KMS-11 (cell line): ENCODE results near the gene DENND1C.

Source experiments
- H2AFZ ChIP-seq: fragments of 200-600 bp; sonication (generic); 2 replicates; pipeline ENCODE4 v1.6.1; 2016; ENCODE audit warnings: antibody characterized with exemption, mixed run types, low read depth
- H3K27ac ChIP-seq: fragments of 200-600 bp; sonication (generic); 2 replicates; pipeline ENCODE4 v1.6.1; 2016; ENCODE audit warnings: mild to moderate bottlenecking, mixed run types
- H3K27me3 ChIP-seq: fragments of 200-600 bp; sonication (generic); 2 replicates; pipeline ENCODE4 v1.6.1; 2017; ENCODE audit warnings: mild to moderate bottlenecking, low read depth, mixed run types, moderate library complexity; ENCODE audit not compliant: insufficient read depth
- H3K36me3 ChIP-seq: fragments of 200-600 bp; sonication (generic); 2 replicates; pipeline ENCODE4 v1.6.1; 2017; ENCODE audit warnings: mild to moderate bottlenecking, mixed run types; ENCODE audit not compliant: insufficient read depth
- H3K4me1 ChIP-seq: fragments of 200-600 bp; sonication (generic); 2 replicates; pipeline ENCODE4 v1.6.1; 2016; ENCODE audit warnings: mild to moderate bottlenecking, low read depth, mixed run types; ENCODE audit not compliant: poor library complexity, severe bottlenecking
- H3K4me2 ChIP-seq: fragments of 200-600 bp; sonication (generic); 2 replicates; pipeline ENCODE4 v1.7.0; 2016; ENCODE audit warnings: mild to moderate bottlenecking, mixed run types
- H3K4me3 ChIP-seq: fragments of 200-600 bp; sonication (generic); IDR thresholded peaks from 2 replicates; pipeline ENCODE4 v1.6.1; 2017; ENCODE audit warnings: low read depth, low read length, mixed read lengths; ENCODE audit not compliant: insufficient read depth
- H3K79me2 ChIP-seq: fragments of 200-600 bp; sonication (generic); 2 replicates; pipeline ENCODE4 v1.6.1; 2016; ENCODE audit warnings: low read depth, mixed run types; ENCODE audit not compliant: insufficient read depth
- H3K9ac ChIP-seq: fragments of 200-600 bp; sonication (generic); 2 replicates; pipeline ENCODE4 v1.6.1; 2016; ENCODE audit warnings: mild to moderate bottlenecking, mixed run types
- H4K20me1 ChIP-seq: fragments of 200-600 bp; sonication (generic); 2 replicates; pipeline ENCODE4 v1.6.1; 2016; ENCODE audit warnings: mild to moderate bottlenecking, mixed run types; ENCODE audit not compliant: insufficient read depth
- TF ChIP-seq, protein P1 (sequence below): fragments of 200-600 bp; sonication (generic); conservative IDR thresholded peaks from 2 replicates; pipeline ENCODE4 v1.6.1; 2017; ENCODE audit warnings: low read depth, mild to moderate bottlenecking, antibody characterized with exemption, low read length, moderate library complexity, mixed read lengths

The DENND1C gene

DNA sequence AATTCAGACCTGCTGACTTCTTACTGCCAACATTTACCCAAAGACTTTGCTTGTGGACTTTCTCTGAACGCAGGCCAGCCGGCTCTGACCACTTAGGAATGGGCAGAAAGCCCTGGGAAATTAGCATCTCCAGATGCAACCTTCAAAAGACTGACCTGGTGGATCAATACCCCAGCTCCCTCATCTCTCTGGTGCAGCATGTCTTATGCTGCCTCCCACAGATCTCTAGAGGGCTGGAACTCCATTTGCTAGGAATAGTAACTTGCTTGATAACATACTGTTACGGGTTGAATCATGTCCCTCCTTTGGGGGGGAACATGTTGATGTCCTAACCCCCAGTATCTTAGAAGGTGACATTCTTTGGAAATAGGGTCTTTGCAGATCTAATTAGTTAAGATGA lies 35.1 kb downstream of the DENND1C start:
- H3K36me3 ChIP-seq, result no peaks in the 10 kb centered on the region
- H2AFZ ChIP-seq, result no peak overlapping the region
- H3K4me1 ChIP-seq, result no peaks in the 10 kb centered on the region
- H3K27me3 ChIP-seq, result no peaks in the 10 kb centered on the region
- no peaks in the 10 kb centered on the region for H3K79me2 ChIP-seq
- no peak overlapping the region for H3K27ac ChIP-seq
- H3K4me2 ChIP-seq, result no peak overlapping the region
- TF ChIP-seq, protein P1, sequence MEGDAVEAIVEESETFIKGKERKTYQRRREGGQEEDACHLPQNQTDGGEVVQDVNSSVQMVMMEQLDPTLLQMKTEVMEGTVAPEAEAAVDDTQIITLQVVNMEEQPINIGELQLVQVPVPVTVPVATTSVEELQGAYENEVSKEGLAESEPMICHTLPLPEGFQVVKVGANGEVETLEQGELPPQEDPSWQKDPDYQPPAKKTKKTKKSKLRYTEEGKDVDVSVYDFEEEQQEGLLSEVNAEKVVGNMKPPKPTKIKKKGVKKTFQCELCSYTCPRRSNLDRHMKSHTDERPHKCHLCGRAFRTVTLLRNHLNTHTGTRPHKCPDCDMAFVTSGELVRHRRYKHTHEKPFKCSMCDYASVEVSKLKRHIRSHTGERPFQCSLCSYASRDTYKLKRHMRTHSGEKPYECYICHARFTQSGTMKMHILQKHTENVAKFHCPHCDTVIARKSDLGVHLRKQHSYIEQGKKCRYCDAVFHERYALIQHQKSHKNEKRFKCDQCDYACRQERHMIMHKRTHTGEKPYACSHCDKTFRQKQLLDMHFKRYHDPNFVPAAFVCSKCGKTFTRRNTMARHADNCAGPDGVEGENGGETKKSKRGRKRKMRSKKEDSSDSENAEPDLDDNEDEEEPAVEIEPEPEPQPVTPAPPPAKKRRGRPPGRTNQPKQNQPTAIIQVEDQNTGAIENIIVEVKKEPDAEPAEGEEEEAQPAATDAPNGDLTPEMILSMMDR, result no peak
- no peak overlapping the region for H3K4me3 ChIP-seq
- no peak overlapping the region for H3K9ac ChIP-seq
- no peaks in the 10 kb centered on the region for H4K20me1 ChIP-seq

DNA sequence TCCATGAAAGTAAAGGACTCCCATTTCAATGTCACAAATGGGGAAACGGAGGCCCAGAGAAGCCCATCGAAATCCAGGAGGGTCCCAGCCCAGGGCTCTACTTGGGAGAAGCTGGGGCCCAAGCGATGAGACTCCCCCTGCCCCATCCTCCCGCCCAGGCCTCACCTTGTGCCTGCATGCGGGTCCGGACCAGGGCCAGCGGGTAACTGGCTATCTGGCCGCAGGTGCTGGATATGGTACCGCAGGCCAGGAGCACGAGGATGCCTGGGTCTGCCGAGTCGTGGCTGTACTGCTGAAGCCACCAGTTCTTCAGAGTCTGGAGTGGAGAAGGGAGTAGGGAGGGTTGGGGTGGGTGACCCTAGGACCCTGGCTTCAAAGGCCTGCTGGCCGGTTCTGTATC lies 37.6 kb downstream of the DENND1C start:
- Histone ChIP-seq H3K27ac (no peak overlapping the region), H3K4me2 (no peak overlapping the region), H3K9ac (no peak overlapping the region), H2AFZ (no peak overlapping the region), H3K79me2 (no peaks in the 10 kb centered on the region), H3K27me3 (no peaks in the 10 kb centered on the region), H4K20me1 (no peaks in the 10 kb centered on the region), H3K4me3 (no peak overlapping the region), H3K4me1 (no peaks in the 10 kb centered on the region), H3K36me3 (no peaks in the 10 kb centered on the region)
- TF ChIP-seq, protein P1, result no peak

- TF ChIP-seq, protein P1, result no peak
- Histone ChIP-seq H2AFZ (no peak overlapping the region), H3K36me3 (no peaks in the 10 kb centered on the region), H3K4me1 (no peaks in the 10 kb centered on the region), H4K20me1 (no peaks in the 10 kb centered on the region), H3K9ac (no peak overlapping the region), H3K27ac (no peak overlapping the region), H3K79me2 (no peaks in the 10 kb centered on the region), H3K4me2 (no peak overlapping the region), H3K27me3 (no peaks in the 10 kb centered on the region), H3K4me3 (no peak overlapping the region)
Observed at GRCh38 chr19:6442087-6442688, 39.4 kb downstream of the DENND1C start.

DNA sequence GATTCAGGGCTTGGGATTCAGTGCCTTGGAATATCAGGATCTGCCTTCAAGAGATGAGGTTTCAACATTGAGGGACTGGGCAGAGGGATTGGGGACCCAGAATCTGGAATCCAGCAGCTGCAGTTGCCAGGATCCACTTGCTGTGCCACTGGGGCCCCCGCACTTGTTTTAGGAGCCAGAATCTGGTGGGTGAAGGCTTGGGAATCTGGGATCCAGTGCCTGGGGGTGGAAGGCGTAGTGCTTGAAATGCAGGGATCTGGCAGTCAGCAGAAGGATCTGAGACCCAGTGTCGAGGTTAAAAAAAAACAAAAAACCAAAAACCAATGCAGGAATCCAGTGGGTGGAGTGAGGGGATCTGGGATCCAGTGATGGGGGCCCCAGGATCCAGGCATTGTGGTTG lies 40.7 kb downstream of the DENND1C start:
- H3K36me3 ChIP-seq, result no peaks in the 10 kb centered on the region
- no peak overlapping the region for H3K9ac ChIP-seq
- H2AFZ ChIP-seq, result no peak overlapping the region
- H3K27ac ChIP-seq, result no peak overlapping the region
- H3K4me2 ChIP-seq, result no peak overlapping the region
- H4K20me1 ChIP-seq, result no peaks in the 10 kb centered on the region
- no peaks in the 10 kb centered on the region for H3K4me1 ChIP-seq
- no peaks in the 10 kb centered on the region for H3K27me3 ChIP-seq
- TF ChIP-seq, protein P1, result no peak
- H3K4me3 ChIP-seq, result no peak overlapping the region
- H3K79me2 ChIP-seq, result no peaks in the 10 kb centered on the region
